NCI-H2196 (cell line): ENCODE measurements around the gene SCAMP4.
"Not testable (repeated sequence)": the region's sequence is repeated elsewhere in the genome, so short reads cannot be mapped to it uniquely, and the experiment has no call there.

Experiments used
- DNase-seq: peaks from one replicate; lab custom pipeline; 2025; ENCODE audit not compliant: unreplicated experiment; lab: John Stamatoyannopoulos, UW

The SCAMP4 gene

DNA sequence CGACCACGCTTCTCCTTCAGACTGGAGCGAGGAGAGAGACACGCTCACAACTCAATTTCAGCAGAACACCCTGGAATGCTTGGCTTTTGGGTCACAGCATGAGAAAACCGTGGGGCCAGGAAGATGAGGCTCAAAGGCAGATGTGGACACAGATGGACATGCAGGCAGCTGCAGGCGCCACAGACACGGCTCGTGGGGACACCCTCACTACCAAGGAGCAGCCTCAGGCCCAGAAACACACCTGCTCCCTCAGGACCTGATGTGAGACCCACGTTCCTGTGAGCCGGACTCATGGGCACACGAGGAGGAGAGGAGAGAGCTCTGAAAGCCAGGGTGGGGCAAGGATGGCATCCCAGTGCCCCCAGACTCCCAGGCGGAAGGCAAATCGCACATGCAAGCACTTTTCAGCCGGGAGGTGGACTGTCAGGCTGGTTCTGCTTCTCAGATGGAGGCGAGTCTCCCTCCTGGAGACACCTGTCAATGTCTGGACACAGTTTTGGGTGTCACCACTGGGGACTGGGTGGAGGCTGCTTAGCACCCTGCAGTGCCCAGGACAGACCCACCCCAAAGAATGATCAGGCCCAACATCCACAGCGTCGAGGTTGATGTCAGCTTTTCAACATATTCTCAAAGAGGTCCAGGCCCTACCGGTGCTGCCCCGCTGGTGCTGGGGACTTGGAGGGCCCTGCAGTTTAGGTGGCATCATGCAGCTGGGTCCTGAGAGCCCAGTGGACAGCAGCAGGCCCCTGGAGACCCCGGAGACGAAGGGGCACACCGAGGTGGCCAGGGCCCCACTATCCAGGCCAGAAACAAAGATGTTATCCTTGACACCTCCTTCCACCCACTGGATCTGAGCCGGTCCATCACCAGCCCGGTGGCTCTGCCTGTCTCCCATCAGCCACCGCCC, 22.2 kb upstream of the SCAMP4 start:
- DNase-seq = no peak

DNA sequence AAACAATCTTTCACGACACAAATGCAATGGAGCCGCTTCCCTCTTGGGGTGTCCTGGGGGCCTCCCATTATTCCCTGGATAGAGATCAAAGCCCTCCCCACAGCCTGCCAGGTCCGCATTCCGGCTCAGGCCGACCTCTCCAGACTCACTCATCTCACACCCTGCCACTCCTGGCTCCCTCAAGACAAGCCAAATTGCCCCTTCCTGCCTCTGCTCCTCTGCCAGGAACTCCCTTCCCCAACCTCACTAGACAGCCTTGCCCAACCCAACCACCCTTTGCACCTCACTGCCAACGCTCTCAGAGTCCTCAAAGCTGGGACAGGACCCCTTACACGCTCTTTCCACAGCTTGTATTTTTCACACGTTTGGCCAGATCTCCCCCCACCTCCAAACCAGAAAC, 21.4 kb upstream of the SCAMP4 start:
- DNase-seq = no peak

DNA sequence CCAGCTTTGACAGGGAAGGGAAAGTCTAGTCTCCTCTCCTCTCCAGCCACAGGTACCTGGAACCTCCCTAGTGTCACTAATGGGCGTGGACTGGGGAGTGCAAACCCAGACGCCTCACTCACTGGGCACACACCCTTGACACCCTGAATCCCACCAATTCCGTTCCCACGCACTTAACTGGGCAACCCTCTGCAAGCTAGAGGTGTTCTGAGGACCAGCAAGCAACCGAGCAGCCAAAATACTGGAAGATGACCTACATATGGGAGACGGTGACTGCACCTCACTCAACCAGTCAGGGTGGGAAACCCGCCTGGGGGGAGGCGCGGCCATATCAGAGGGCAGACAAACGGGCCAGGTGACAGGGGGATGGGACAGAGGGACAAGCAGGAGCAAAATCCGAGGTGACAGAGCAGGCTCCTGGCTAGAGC, 20.9 kb upstream of the SCAMP4 start:
- no peak for DNase-seq

DNA sequence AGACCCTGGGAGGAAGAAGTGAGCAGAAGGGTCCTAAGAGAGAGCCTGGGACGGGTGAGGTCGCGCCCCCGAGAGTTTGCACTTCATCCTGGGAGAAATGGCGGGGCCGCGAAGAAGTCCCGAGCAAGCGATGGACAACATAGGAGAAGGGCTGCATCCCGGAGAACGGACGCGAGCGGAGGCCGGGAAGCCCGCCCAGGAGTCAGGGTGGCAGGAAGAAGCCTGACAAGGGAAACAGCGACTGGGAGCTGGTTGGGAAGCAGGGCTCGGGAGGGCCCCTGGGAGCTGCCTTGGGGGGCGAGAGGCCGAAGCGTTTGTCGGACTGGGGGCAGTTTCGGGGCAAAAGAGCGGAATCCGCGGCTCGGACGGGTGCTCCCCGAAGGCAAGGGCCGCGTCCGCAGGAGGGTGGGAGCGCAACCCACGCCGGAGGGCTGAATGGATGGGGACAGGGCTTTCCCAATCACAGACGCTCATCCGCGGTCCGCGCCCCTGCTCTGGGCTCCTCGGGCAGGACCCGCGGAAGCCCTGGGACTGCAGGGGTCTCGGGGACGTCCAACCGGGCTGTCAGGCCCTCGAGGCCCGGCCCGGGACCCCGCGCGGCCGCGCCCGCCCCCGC, 20.4 kb upstream of the SCAMP4 start:
- DNase-seq = no peak

DNA sequence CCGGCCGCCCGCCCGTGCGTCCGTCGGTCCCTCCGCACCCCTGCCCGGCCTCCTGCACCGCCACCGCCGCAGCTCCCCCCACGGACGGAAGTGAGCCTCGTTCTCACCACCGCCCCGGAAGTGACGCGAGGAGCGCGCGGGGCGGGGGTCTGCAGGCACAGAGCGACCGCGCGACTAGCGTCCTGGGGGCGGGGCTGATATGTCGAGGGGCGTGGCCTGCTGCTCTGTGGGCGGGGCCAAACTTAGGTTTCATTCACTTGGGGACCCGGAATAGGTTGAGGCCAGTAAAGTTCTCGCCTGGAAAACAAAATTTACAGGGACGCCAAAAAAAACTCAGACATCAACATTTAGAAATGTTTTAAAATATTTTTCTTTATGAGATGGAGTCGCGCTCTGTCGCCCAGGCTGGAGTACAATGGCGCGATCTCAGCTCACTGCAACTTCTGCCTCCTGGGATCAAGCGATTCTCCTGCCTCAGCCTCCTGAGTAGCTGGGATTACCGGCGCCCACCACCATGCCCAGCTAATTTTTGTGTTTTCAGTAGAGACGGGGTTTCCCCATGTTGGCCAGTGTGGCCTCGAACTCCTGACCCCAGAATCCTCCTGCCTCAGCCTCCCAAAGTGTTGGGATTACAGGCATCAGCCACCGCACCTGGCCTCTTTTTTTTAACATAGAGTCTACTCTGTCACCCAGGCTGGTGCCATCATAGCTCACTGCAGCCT, 19.6 kb upstream of the SCAMP4 start, which contains the start of gene ABHD17A:
Gene ABHD17A (minus strand): TSS at position 99 of the 722 bp plus-strand sequence. CDS start 3,930 bp downstream, outside the sequence.
- peak; percentile 97 for DNase-seq

DNA sequence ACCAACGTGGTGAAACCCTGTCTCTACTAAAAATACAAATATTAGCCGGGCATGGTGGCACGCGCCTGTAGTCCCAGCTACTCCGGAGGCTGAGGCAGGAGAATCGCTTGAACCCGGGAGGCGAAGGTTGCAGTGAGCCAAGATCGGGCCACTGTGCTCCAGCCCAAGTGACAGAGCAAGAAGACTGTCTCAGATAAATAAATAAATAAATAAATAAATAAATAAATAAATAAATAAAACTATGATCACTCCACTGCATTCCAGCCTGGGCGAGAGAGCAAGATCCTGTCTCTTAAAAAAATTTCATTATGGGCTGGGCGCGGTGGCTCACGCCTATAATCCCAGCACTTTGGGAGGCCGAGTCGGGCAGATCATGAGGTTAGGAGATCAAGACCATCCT, 18.8 kb upstream of the SCAMP4 start:
- DNase-seq = not testable (repeated sequence)

DNA sequence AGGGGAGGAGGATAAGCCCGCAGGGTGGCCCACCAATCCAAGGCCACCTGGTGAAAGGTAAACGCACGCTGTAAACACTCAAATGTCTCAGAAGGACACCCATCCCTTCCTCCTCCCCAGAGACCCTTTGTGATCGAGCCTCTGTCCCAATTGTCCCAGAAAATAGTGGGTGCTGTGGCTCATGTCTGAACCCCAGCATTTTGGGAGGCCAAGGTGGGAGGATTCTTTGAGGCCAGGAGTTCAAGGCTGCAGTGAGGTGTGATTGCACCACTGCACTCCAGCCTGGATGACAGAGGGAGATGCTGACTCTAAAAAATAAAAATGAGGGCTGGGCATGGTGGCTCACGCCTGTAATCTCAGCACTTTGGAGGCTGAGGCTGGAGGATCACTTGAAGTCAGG, 16.8 kb upstream of the SCAMP4 start:
- DNase-seq = no peak

DNA sequence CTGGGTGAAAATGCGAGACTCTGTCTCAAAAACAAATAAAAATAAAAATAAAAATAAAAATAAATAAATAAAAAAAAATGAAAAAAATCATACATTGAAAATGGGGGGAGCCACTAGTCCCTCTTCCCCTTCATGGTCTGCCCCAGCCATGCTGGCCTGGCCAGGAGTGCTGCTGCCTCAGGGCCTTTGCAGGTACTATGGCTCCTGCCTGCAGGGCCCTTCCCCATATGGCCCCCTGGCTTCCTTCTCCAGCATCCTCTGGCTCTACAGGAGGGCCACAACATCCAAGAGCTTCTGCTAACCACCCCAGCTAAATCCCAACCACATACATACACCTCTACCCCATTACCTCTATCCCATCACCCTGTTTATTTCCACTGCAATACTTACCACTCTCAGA, 15.3 kb upstream of the SCAMP4 start:
- DNase-seq = no peak

DNA sequence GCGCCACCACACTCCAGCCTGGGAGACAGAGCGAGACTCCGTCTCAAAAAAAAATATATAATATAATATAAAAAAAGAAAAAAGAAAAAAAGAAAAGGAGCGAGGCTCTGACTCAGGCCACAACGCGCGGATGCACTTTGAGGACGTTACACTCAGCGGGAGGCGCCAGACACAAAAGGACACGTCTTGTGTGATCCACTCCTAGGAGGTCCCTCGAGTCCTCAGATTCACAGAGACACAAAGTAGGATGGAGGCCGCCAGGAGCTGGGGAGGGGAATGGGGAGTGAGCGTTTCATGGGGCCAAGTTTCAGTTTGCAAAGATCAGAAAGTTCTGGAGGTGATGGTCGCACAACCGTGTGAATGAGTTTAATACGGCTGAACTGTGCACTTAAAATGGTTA, 11.4 kb upstream of the SCAMP4 start:
- DNase-seq = no peak

DNA sequence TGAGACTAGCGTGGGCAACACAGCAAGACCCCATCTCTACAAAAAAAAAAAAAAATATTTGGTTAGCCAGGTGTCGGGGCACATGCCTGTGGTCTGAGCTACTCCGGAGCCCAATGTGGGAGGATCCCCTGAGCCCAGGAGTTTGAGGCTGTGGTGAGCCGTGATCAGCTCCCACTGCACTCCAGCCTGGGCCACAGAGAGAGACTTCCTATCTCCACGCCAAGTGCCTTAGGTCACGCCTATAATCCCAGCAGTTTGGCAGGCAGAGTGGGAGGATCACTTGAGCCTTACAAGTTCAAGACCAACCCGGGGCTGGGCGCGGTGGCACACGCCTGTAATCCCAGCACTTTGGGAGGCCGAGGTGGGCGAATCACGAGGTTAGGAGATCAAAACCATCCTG, 8.7 kb upstream of the SCAMP4 start:
- DNase-seq = no peak

DNA sequence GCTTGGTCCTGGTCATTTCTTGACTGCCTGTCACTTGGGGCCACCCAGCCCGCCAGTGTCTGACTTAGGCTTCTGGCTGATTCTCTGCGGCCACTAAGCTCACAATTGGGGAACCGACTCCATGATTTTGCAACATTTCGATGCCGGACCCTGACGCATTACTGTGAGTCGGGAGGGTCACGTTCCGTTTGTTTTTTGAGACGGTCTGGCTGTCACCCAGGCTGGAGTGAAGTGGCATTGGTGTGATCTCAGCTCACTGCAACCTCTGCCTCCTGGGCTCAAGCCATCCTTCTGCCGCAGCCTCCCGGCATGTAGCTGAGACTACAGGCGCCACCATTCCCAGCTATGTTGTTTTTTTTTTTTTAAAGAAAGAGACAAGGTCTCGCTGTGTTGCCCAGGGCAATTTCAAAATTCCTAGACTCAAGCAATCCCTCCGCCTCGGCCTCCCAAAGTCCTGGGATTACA, 3.2 kb upstream of the SCAMP4 start:
- no peak for DNase-seq

DNA sequence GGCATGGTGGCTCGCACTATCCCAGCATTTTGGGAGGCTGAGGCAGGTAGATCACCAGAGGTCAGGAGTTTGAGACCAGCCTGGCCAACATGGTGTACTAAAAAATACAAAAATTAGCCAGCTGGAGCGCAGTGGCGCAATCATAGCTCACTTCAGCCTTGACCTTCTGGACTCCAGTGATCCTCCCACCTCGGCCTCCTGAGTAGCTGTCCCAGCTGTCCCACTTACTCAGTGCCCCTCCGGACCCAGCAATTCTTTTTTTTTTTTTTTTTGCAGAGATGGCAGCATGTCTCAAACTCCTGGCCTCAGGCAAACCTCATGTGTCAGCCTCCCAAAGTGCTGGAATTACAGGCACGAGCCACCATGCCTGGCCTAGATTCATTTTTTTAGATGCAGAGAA, 2.3 kb upstream of the SCAMP4 start:
- no peak for DNase-seq

DNA sequence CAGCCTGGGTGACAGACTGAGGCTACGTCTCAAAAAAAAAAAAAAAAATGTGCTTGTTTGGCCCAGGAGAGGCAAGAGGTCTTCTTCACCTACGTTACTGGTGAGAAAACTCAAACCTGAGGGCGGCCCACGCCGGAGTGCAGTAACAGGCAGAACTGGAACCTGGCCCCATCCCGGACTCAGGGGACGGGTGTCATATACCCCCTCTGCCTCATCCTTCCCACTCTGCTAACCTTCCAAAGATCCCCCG, 414 bp upstream of the SCAMP4 start:
- DNase-seq = no peak

DNA sequence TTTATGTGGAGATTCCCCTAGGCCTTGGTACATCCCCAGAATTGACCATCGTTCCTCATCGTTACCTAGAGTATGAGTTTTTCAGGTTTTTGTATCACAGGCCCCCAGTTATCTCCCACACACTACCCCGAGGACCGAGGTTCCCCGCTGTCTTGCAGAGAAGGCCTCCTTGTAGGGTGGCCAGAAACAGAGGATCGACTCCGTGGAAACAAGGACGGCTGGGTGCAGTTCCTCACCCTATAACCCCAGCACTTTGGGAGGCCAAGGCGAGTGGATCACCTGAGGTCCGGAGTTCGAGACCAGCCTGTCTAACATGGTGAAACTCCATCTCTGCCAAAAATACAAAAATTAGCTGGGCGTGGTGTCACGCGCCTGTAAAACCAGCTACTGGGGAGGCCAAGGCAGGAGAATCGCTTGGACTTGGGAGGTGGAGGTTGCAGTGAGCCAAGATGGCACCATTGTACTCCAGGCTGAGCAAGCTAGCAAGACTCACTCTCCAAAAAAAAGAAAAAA, 720 bp downstream of the SCAMP4 start:
- no peak for DNase-seq

DNA sequence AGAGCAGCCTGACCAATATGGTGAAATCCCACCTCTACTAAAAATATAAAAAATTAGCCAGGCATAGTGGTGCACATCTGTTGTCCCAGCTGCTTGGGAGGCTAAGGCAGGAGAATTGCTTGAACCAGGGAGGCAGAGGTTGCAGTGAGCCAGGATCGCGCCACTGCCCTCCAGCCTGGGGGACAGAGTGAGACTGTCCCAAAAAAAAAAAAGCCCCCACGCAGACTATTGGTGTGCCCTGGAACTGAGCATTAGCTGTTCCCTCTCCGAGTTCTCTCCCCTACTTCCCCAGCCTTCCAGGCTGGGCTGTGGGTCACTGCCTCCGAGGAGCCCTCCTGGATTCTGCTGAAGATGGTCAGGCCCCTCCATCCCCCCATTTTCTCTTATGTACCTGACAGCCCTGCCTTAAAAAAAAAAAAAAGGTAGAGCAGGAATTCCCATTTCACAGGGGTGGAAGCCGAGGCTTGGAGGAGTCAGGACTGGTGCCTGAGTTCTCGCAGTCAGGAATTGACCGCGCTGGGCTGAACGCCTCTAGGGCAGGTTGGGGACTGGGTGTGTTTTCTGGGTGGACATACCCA, 1.9 kb downstream of the SCAMP4 start:
- no peak for DNase-seq

DNA sequence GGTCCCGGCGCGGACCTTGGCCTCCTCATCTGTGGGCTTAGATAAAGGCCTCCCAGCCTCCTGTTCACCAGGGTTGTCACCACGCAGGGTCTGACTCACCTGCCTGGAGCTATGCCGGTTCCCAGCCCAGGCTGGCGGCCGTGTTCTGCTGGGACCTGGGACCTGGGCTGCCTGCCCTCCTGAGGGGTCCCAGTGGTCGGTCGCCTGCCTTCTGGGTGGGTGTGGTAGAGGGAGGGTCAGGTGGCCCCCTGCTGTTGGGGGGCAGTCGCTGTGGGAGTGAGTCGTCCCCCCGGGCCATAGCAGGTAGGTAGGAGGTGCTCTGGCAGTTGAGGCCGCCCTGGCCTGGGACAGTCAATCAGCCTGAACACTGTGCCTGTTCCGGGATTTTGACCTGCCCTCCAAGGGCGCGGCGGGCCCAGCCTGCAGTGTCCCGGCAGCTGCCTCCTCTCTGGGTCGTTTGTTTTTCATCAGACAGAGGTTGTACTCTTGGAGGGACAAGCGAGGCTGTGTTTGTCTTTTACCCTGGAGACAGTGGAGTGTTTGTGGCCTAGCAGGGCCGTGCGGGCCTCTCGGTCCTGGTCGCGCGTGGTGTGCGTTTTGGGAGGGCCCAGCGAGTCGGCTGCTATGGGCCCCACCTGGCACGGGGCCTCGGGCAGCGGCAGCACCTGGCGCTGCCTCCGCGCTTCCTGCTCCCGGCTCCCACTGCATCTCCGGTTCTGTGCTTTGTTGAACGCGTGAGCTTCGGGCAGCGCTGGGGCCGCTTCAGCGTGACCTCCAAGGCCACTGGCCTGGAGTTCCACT, 2.6 kb downstream of the SCAMP4 start:
- no peak for DNase-seq

DNA sequence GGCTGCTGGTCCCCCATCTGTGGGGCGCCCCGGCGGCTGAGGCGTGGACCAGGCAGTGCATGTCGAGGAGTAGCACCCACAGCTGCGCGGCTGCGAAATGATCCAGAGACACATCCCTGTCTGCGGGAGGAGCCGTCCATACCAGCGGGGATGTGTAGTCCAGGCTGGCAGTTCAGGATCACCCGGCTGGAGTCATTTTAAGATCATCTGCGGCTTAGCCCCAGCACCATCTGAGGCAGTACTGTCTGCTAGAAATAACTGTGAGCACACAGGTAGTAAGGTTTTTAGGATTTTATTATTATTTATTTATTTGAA, 3.1 kb downstream of the SCAMP4 start:
- no peak for DNase-seq

DNA sequence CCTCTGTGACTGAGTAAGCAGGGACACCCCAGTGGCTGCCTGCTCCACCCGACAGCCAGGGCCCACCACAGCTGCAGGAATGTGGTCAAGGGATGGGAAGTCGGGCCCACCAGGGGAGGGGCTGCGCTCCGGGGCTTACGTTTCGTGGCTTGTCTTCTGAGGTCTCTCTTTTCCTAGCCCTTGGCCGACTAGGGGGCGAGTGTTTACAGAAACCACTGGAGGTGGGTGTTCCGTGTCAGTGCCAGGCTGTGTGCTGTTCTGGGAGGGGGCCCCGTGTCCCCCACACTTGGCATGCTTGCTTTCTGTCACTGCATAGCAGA, 4.5 kb downstream of the SCAMP4 start:
- DNase-seq = no peak

DNA sequence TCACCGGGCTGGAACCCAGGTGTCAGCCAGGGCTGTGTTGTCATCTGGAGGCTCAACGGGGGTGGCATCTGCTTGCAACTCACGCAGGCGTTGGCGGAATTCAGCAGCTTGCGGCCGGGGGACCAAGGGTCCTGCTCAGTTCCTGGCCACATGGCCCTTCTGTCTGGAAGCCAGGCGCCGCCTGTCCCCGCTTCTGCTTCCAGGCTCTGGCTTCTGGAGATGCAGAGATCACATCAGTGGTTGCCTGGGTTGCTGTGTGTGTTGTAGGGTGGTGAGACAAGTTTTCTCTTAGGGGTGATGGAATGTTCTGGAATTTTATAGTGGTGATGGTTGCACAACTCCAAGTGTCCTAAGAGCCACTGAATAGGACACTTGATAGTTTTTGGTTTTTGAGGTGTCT, 5.0 kb downstream of the SCAMP4 start:
- DNase-seq = no peak

DNA sequence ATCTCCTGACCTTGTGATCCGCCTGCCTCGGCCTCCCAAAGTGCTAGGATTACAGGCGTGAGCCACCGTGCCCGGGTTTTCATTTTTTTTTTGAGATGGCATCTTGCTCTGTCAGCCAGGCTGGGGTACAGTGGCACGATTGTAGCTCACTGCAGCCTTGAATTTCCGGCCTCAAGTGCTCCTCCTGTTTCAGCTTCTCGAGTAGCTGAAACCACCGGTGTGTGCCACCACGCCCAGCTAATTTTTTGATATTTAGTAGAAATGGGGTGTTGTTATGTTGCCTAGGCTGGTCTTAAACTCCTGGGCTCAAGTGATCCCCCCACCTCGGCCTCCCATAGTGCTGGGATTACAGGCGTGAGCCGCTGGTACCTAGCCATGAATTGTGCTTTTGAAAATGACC, 5.9 kb downstream of the SCAMP4 start:
- no peak for DNase-seq

DNA sequence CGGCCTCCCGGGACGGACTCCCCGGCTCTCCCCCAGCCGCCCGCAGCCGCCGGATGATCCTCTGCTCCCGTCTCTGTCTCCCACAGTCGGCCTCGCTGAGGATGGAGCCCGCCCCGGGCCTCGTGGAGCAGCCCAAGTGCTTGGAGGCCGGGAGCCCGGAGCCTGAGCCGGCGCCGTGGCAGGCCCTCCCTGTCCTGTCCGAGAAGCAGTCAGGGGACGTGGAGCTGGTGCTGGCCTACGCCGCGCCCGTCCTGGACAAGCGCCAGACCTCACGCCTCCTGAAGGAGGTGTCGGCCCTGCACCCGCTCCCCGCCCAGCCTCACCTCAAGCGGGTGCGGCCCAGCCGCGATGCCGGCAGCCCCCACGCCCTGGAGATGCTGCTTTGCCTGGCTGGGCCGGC, 6.8 kb downstream of the SCAMP4 start:
- DNase-seq = no peak
